COLO829 (cell line): Measurements from ENCODE around the gene OTUD7B.
"Not testable (repeated sequence)": the region's sequence is repeated elsewhere in the genome, so short reads cannot be mapped to it uniquely, and the experiment has no call there.

ENCODE experiments used
- DNase-seq: peaks from one replicate; pipeline ENCODE4 v3.0.0; 2012; ENCODE audit warnings: low spot score

Gene OTUD7B

GRCh38 chr1:150010393-150011115 is at the start of gene OTUD7B:
TSS of gene OTUD7B (minus strand) at chr1:150010726. CDS start at chr1:149977510, 33,216 bp downstream.
- DNase-seq: peak; percentile 78

- no peak for DNase-seq
These were observed 49.7 kb upstream of the OTUD7B start for GRCh38 chr1:150060260-150060659.

- DNase-seq: no peak
These were observed 45.9 kb upstream of the OTUD7B start for GRCh38 chr1:150056407-150056806.

DNA sequence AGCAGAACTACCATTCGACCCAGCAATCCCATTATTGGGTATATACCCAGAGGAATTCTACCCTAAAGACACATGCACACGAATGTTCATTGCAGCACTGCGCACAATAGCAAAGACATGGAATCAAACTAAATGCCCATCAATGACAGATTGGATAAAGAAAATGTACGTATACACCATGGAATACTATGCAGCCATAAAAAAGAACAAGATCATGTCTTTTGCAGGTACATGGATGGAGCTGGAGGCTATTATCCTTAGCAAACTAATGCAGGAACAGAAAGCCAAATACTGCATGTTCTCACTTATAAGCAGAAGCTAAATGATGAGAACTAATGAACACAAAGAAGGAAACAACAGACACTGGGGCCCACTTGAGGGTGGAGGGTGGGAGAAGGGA is 45.0 kb upstream of the OTUD7B start:
- DNase-seq: not testable (repeated sequence)

GRCh38 chr1:150053926-150054325 is 43.4 kb upstream of the OTUD7B start:
- no peak for DNase-seq

DNA sequence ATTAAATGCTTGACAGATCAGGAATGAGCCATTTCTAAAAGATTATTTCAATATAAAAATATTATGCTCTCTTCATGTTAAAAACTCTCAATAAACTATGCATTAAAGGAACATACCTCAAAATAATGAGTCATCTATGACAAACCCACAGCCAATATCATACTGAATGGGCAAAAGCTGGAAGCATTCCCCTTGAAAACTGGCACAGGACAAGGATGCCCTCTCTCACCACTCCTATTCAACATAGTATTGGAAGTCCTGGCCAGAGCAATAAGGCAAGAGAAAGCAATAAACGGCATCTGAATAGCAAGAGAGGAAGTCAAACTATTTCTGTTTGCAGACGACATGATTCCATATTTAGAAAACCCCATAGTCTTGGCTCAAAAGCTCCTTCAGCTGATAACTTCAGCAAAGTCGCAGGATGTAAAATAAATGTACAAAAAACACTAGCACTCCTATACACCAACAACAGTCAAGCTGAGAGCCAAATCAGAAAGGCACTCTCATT is 41.4 kb upstream of the OTUD7B start:
- DNase-seq: not testable (repeated sequence)

DNA sequence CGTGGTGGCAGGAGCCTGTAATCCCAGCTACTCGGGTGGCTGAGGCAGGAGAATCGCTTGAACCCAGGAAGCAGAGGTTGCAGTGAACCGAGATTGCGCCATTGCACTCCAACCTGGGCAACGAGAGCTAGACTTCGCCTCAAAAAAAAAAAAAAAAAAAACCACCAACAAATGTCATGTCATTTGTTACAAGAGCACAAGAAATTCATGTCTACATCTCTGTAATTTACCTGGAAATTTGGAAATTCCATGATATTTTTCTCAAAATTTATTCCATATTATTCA is 40.5 kb upstream of the OTUD7B start:
- no peak for DNase-seq

- DNase-seq: no peak
These were observed 39.4 kb upstream of the OTUD7B start for GRCh38 chr1:150049926-150050325.

DNA sequence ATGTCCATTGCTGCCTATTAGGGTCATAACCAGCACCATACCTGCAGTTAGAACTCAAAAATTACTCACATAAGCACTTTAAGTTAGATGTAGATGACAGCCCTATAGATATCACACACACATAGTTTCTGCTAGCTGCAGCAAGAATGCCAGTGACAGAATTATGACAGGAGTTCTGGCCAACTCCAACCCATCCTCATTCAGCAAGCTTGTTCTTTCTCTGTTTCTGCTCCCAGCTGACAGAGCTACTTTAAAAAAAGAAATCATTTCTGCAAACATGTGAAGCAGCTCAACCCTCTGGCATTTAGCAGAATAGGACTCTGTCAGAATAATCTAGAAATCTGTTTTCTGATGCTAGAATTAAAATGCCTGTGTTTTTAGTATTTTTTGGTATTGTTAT is 23.8 kb upstream of the OTUD7B start:
- DNase-seq: no peak

GRCh38 chr1:150028322-150028721 is 17.8 kb upstream of the OTUD7B start:
- DNase-seq: no peak

GRCh38 chr1:150024156-150024555 is 13.6 kb upstream of the OTUD7B start:
- DNase-seq: no peak

- DNase-seq: no peak
These were observed 11.8 kb upstream of the OTUD7B start for GRCh38 chr1:150022357-150022756.

DNA sequence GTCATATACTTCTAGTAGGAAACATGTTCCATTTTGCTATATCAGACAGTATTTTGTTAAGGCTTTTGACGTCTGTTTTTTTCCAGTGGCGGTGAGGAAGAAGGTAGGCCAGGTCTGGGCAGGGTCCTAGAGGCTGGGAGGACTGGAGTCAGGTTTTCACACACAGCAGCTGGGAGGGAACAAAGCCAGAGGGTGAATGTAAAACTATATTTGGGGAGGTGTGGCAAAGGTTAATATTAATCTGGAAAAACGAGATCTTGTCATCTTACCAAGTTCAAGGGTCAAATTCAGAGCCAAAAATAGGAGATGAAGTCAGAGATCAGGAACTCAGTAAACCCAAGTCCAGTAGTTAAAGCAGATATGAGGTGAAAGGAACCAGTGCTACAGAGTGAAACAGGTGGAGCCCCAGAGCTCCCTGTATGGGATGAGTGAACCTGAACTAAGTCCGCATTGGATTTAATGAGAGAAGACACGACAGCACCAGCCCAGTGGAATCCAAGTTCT is 10.7 kb upstream of the OTUD7B start:
- DNase-seq: no peak

DNA sequence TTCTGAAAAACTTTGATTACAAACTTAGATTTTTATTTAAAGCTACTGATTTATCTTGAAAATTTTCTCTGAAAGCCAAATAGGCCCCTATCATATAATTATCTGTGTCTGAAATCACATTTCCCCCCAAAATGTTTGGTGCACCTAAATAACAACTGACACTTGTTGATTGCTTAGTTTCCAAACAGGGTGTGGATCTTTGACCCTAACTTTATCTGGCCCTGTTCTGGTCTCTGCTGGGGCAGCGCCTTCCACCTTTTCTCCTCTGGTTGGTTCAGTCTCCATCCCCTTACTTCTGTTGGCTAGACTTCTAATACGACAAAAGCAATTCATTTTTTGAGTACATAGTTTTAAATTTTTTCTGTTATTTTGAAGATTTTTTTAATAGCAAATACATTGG is 10.2 kb upstream of the OTUD7B start:
- DNase-seq: no peak

- DNase-seq: no peak
These were observed 7.6 kb upstream of the OTUD7B start for GRCh38 chr1:150018165-150018564.

GRCh38 chr1:150017206-150017750 is 6.8 kb upstream of the OTUD7B start:
- DNase-seq: no peak

GRCh38 chr1:150015651-150016131 is 5.2 kb upstream of the OTUD7B start:
- no peak for DNase-seq

DNA sequence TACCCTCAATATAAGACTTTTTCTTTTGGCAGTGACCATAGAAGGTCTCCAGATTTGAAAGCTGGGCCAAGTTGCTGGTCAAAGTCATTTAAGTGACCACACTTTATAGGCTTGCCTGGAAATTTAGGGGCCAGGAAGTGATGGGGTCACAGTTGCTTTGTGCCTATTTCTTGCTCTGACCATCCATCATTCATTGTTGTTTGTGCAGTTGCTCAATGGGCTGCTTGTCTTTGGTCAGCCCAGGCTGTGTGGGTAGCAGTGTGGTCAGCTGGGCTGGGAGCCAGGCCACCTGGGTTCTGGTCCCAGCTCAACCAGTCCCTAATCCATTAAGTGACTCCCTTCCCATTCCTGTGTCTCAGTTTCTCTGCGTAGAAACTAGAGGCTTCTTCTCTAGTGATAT is 2.1 kb upstream of the OTUD7B start:
- DNase-seq: no peak

- no peak for DNase-seq
These were observed 728 bp downstream of the OTUD7B start for GRCh38 chr1:150009604-150010392.

DNA sequence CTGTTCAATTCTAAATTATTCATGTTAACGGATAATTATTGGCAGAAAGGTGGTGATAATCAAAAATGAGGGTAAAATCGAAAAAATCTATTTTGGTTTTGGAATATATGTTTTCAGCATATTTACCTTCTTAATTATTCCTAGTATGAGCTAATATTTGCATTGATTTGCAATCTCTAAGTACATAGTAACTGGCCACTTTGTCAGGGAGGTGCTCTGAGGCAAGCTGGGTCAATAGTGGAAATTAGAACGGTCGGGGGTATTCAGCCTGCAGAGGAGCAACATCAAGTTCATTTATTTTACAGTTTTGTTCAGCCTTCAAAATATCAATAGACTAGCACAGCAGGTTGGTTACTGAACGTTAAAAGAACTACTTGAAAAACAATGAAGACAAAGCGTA is 1.8 kb downstream of the OTUD7B start:
- no peak for DNase-seq

- DNase-seq: peak; percentile 79
These were observed 3.6 kb downstream of the OTUD7B start for GRCh38 chr1:150006881-150007421.

GRCh38 chr1:150005606-150006005 is 4.9 kb downstream of the OTUD7B start:
- no peak for DNase-seq

DNA sequence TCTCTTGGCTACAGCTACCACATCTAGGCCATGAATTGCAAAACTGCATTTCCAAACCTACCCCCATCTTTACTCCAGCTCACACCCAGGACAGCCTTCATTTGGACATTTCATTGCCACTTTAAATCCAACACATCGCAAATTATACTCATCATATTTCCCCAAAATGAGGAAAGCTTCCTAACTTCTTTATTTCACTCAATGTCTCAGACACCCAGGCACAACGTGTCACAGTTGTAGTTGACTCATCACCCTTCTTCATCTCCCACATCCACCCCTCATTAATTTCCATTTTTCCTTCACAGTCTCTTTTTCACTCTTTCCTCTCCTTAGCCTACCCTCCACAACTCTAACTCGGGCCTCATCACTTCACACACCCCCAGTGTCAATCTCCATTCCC is 6.7 kb downstream of the OTUD7B start:
- DNase-seq: no peak
